Measurements from ENCODE around the gene TNRC18. TPM values are rescaled to one million over a fixed set of nuclear protein-coding genes. Genes with fewer than 3 reads are reported as not detected.
A peak's percentile ranks its signal among the peaks of the same experiment; 100 is the strongest.

The TNRC18 gene
- total and polyA plus RNA-seq, 2 of the 8 experiments (the other 6 are each of a cell fraction or from before 2014, with no cell fraction given): 1.7 to 8.6 TPM

- H4K5ac ChIP-seq (ENCODE audit: insufficient read length, low read depth, low read length): no peak overlapping the region
- no peaks in the 10 kb centered on the region for H3K9me3 ChIP-seq (ENCODE audit: insufficient read depth in 2 of 2, low read depth in 1 of 2, low read length in 1 of 2)
- H3K23me2 ChIP-seq (ENCODE audit: low read depth, low read length): peaks cover 4% of the 10 kb centered on the region; the same call in 1 of the 2 replicates
- DNase-seq (ENCODE audit: low read depth in 1 of 2, low spot score in 2 of 2) (no peak), FAIRE-seq (no peak)
- no peak overlapping the region for H3K27ac ChIP-seq (ENCODE audit: low read depth, low read length)
- no peak overlapping the region for H3K56ac ChIP-seq (replicated peaks; ENCODE audit: insufficient read length, low read depth, low read length)
- H3K4ac ChIP-seq (replicated peaks; ENCODE audit: insufficient read length, low read depth, low read length): no peak overlapping the region
- no peak overlapping the region for H2BK120ac ChIP-seq (replicated peaks; ENCODE audit: low read depth, low read length)
- WGBS, 2 experiments (ENCODE audit: extremely low coverage in 1 of 2, insufficient coverage in 1 of 2, insufficient read length in 1 of 2, insufficient replicate concordance in 2 of 2, low coverage in 1 of 2, low lambda C conversion rate in 2 of 2, missing lambda C conversion rate in 1 of 2): 87% methylated on average over 12 of the region's 13 CpGs; no CpG with 5 or more reads in 1 of the 2 experiments
- H4K20me1 ChIP-seq (replicated peaks in 1 of 2; ENCODE audit: control insufficient read depth in 1 of 2, insufficient read depth in 2 of 2, low read length in 2 of 2): no peaks in the 10 kb centered on the region
- H3K9ac ChIP-seq (replicated peaks in 1 of 4; ENCODE audit: extremely low read depth in 1 of 4, low read depth in 3 of 4, low read length in 3 of 4): no peak overlapping the region
- peaks cover 0 to 8% (median 2%) of the 10 kb centered on the region in 4 experiments; a peak in 5 of 7 replicates for H3K4me1 ChIP-seq (replicated peaks in 1 of 4; ENCODE audit: control insufficient read depth in 3 of 4, insufficient read depth in 4 of 4, low read length in 3 of 4)
- peak overlapping the region; percentile 35; the same call in 1 of the 2 replicates for H2BK5ac ChIP-seq (ENCODE audit: low read depth, low read length)
- no peaks in the 10 kb centered on the region for H3K79me2 ChIP-seq (ENCODE audit: control insufficient read depth in 1 of 2, insufficient read depth in 2 of 2, low read length in 2 of 2)
- no peak overlapping the region for H2BK15ac ChIP-seq (ENCODE audit: low read length)
- H3K18ac ChIP-seq (ENCODE audit: extremely low read depth, low read length): no peak overlapping the region
- ChIA-PET CTCF (ENCODE audit: partially characterized antibody) (interaction anchor here (0.7 to 6.4 kb wide), 32 partner anchors 9 to 260 kb away, joined by 3 to 68 read pairs (median 4); no protein-coding TSS in a partner anchor), POLR2A (ENCODE audit: partially characterized antibody) (interaction anchor here (1.1 to 2.2 kb wide), 6 partner anchors 26 to 166 kb away, joined by 3 to 9 read pairs (median 4); no protein-coding TSS in a partner anchor)
- H3K4me3 ChIP-seq (ENCODE audit: extremely low read depth in 1 of 4, insufficient read depth in 2 of 4, low read depth in 3 of 4, low read length in 4 of 4): no peak overlapping the region
- no peaks in the 10 kb centered on the region for H3K36me3 ChIP-seq (ENCODE audit: control insufficient read depth in 2 of 4, insufficient read depth in 4 of 4, low read length in 3 of 4)
- 0 out of 2 replicates have a peak overlapping the region, but pooled peaks have one; percentile 9 for H2BK12ac ChIP-seq (ENCODE audit: low read depth, low read length)
- no peak overlapping the region for H4K8ac ChIP-seq (ENCODE audit: extremely low read depth, insufficient read depth, low read length)
- H4K91ac ChIP-seq (replicated peaks; ENCODE audit: insufficient read length, low read length): no peak overlapping the region
- H3K27me3 ChIP-seq (replicated peaks in 1 of 4; ENCODE audit: control insufficient read depth in 3 of 4, extremely low read depth in 1 of 4, insufficient read depth in 3 of 4, low read length in 3 of 4): no peaks in the 10 kb centered on the region
- H2BK20ac ChIP-seq (ENCODE audit: low read length): no peak overlapping the region
- no peak overlapping the region for H2AFZ ChIP-seq (ENCODE audit: low read length)
- TF ChIP-seq TAF1 (IDR thresholded peaks at IDR 0.05; ENCODE audit: low read depth, low read length): no peak
- H3K23ac ChIP-seq (ENCODE audit: insufficient read length): no peak overlapping the region
- H3K14ac ChIP-seq (ENCODE audit: insufficient read length): no peak overlapping the region
- H3K79me1 ChIP-seq (ENCODE audit: low read depth, low read length): no peaks in the 10 kb centered on the region
- H3K4me2 ChIP-seq (ENCODE audit: insufficient read depth in 1 of 2, low read depth in 2 of 2, low read length in 2 of 2): no peak overlapping the region
- H2AK5ac ChIP-seq (ENCODE audit: low read depth, low read length): no peak overlapping the region
These were observed 27.8 kb upstream of the TNRC18 start for GRCh38 chr7:5451391-5451790.
